H9 (cell line): ENCODE results near the gene PTPDC1. TPM values are rescaled to one million over a fixed set of nuclear protein-coding genes. Genes with fewer than 3 reads are reported as not detected.

Source experiments
- DNase-seq: peaks from one replicate; pipeline ENCODE4 v3.0.0-alpha.2; 2017
- H2AFZ ChIP-seq: one replicate; pipeline ENCODE4 v1.6.1; 2013; ENCODE audit warnings: mild to moderate bottlenecking, low read length, control low read depth, moderate library complexity
- H2AK5ac ChIP-seq: 2 replicates; pipeline ENCODE4 v1.6.1; 2013; ENCODE audit warnings: low read length, control low read depth, mixed read lengths; ENCODE audit not compliant: insufficient read length
- H2BK120ac ChIP-seq: one replicate; pipeline ENCODE4 v1.6.1; 2013; ENCODE audit warnings: low read depth, mild to moderate bottlenecking, low read length, control low read depth, inconsistent platforms; ENCODE audit not compliant: poor library complexity, severe bottlenecking
- H2BK12ac ChIP-seq: 2 replicates; pipeline ENCODE4 v1.6.1; 2013; ENCODE audit warnings: low read length, control low read depth, mixed read lengths, low read depth; ENCODE audit not compliant: insufficient read length
- H2BK15ac ChIP-seq: 2 replicates; pipeline ENCODE4 v1.6.1; 2013; ENCODE audit warnings: low read depth, low read length, control low read depth
- H2BK20ac ChIP-seq: one replicate; pipeline ENCODE4 v1.6.1; 2013; ENCODE audit warnings: low read depth, mild to moderate bottlenecking, low read length, control low read depth, inconsistent platforms; ENCODE audit not compliant: poor library complexity, severe bottlenecking
- H2BK5ac ChIP-seq: 2 replicates; pipeline ENCODE4 v1.6.1; 2013; ENCODE audit warnings: low read length, control low read depth, mixed read lengths; ENCODE audit not compliant: insufficient read length
- H3K14ac ChIP-seq: 2 replicates; pipeline ENCODE4 v1.6.1; 2013; ENCODE audit warnings: low read length, control low read depth; ENCODE audit not compliant: insufficient read depth
- H3K18ac ChIP-seq: 2 replicates; pipeline ENCODE4 v1.6.1; 2013; ENCODE audit warnings: low read depth, mild to moderate bottlenecking, mixed read lengths, low read length, control low read depth; ENCODE audit not compliant: insufficient read length
- H3K23ac ChIP-seq: 2 replicates; pipeline ENCODE4 v1.6.1; 2013; ENCODE audit warnings: low read length, control low read depth, mixed read lengths, low read depth; ENCODE audit not compliant: insufficient read length
- H3K23me2 ChIP-seq: 2 replicates; pipeline ENCODE4 v1.6.1; 2013; ENCODE audit warnings: low read depth, mild to moderate bottlenecking, mixed read lengths, low read length, control low read depth; ENCODE audit not compliant: insufficient read length, poor library complexity, severe bottlenecking
- H3K27ac ChIP-seq: 2 replicates; pipeline ENCODE4 v1.5.1; 2013; ENCODE audit warnings: low read length, control low read depth, mixed read lengths, low read depth; ENCODE audit not compliant: insufficient read length
- H3K27me3 ChIP-seq: 2 replicates; pipeline ENCODE4 v1.6.1; 2013; ENCODE audit warnings: low read length, control low read depth, inconsistent platforms; ENCODE audit not compliant: insufficient read depth
- H3K4ac ChIP-seq: 2 replicates; pipeline ENCODE4 v1.6.1; 2013; ENCODE audit warnings: low read depth, mild to moderate bottlenecking, control low read depth, inconsistent platforms, low read length, moderate library complexity
- H3K4me1 ChIP-seq: 2 replicates; pipeline ENCODE4 v1.6.1; 2013; ENCODE audit warnings: low read length, control low read depth, inconsistent platforms; ENCODE audit not compliant: insufficient read depth
- H3K4me2 ChIP-seq: 2 replicates; pipeline ENCODE4 v1.6.1; 2013; ENCODE audit warnings: low read length, control low read depth, mixed read lengths; ENCODE audit not compliant: insufficient read length, insufficient read depth
- H3K56ac ChIP-seq: 2 replicates; pipeline ENCODE4 v1.6.1; 2013; ENCODE audit warnings: low read depth, mild to moderate bottlenecking, mixed read lengths, low read length, control low read depth; ENCODE audit not compliant: insufficient read length
- H3K79me1 ChIP-seq: 2 replicates; pipeline ENCODE4 v1.6.1; 2013; ENCODE audit warnings: low read depth, mild to moderate bottlenecking, moderate library complexity, low read length, control low read depth, inconsistent platforms; ENCODE audit not compliant: insufficient read depth, poor library complexity, severe bottlenecking
- H3K79me2 ChIP-seq: 2 replicates; pipeline ENCODE4 v1.6.1; 2013; ENCODE audit warnings: low read length, control low read depth, inconsistent platforms; ENCODE audit not compliant: insufficient read depth
- H3K9ac ChIP-seq: 2 replicates; pipeline ENCODE4 v1.6.1; 2013; ENCODE audit warnings: low read length, control low read depth, mixed read lengths; ENCODE audit not compliant: insufficient read length; ENCODE audit errors: extremely low read depth
- H3K9me3 ChIP-seq: one replicate; pipeline ENCODE4 v1.6.1; 2013; ENCODE audit warnings: low read depth, low read length, inconsistent platforms; ENCODE audit not compliant: control insufficient read depth
- H3T11ph ChIP-seq: one replicate; pipeline ENCODE4 v1.6.1; 2013; ENCODE audit warnings: mild to moderate bottlenecking, low read length, control low read depth, inconsistent platforms
- H4K20me1 ChIP-seq: one replicate; pipeline ENCODE4 v1.6.1; 2013; ENCODE audit not compliant: control insufficient read depth, insufficient read length, insufficient read depth
- H4K5ac ChIP-seq: 2 replicates; pipeline ENCODE4 v1.6.1; 2013; ENCODE audit warnings: low read depth, mild to moderate bottlenecking, mixed read lengths, low read length, control low read depth; ENCODE audit not compliant: insufficient read length
- H4K8ac ChIP-seq: replicated peaks from 2 replicates; pipeline ENCODE4 v1.6.1; 2013; ENCODE audit warnings: low read length, control low read depth, mixed read lengths, low read depth; ENCODE audit not compliant: insufficient read length
- H4K91ac ChIP-seq: 2 replicates; pipeline ENCODE4 v1.6.1; 2013; ENCODE audit warnings: low read depth, mild to moderate bottlenecking, moderate library complexity, mixed read lengths, low read length, control low read depth; ENCODE audit not compliant: insufficient read length
- H3K27ac Mint-ChIP-seq, 3 experiments: 2 replicates in 2 of 3; 3 replicates in 1 of 3; pipeline ENCODE4 v1.8.0; 2020 to 2021; ENCODE audit warnings: mixed read lengths in 3 of 3, mild to moderate bottlenecking in 1 of 3, moderate library complexity in 1 of 3
- H3K27me3 Mint-ChIP-seq: 2 replicates; pipeline ENCODE4 v1.8.0; 2021; ENCODE audit warnings: low read depth, mild to moderate bottlenecking, moderate library complexity, mixed read lengths
- H3K36me3 Mint-ChIP-seq, 3 experiments: 2 replicates in 2 of 3; 3 replicates in 1 of 3; pipeline ENCODE4 v1.8.0; 2020 to 2021; ENCODE audit warnings: low read depth in 3 of 3, mixed read lengths in 3 of 3; ENCODE audit not compliant: insufficient read depth in 1 of 3
- H3K4me1 Mint-ChIP-seq, 2 experiments: 2 replicates each; pipeline ENCODE4 v1.8.0; 2020; ENCODE audit warnings: mixed read lengths in 2 of 2
- H3K4me3 Mint-ChIP-seq, 2 experiments: 2 replicates in 1 of 2; 3 replicates in 1 of 2; pipeline ENCODE4 v1.8.0; 2020 to 2021; ENCODE audit warnings: mild to moderate bottlenecking in 2 of 2, mixed read lengths in 2 of 2, moderate library complexity in 1 of 2
- H3K9me3 Mint-ChIP-seq, 2 experiments: 2 replicates in 1 of 2; 3 replicates in 1 of 2; pipeline ENCODE4 v1.8.0; 2020; ENCODE audit warnings: mild to moderate bottlenecking in 2 of 2, mixed read lengths in 2 of 2, moderate library complexity in 1 of 2
- WGBS: extraction: QIAGEN DNeasy Blood & Tissue Kit; methylation state at CpG from one replicate; pipeline ENCODE4 v1.1.7; 2013; ENCODE audit warnings: missing lambda C conversion rate, low lambda C conversion rate, mixed read lengths; ENCODE audit not compliant: insufficient read length; ENCODE audit errors: extremely low coverage; 5-methylcytosine and 5-hydroxymethylcytosine counted together
- total RNA-seq: library from RNA; stranded (reverse); gene quantifications from 2 replicates; pipeline ENCODE4 v1.2.1, GENCODE V29; 2021
- TF ChIP-seq, protein P1 (sequence below): fragments of 200-600 bp; sonication (generic); conservative IDR thresholded peaks from 3 replicates; pipeline ENCODE4 v1.8.0; 2021; ENCODE audit warnings: antibody characterized with exemption, mild to moderate bottlenecking

The PTPDC1 gene
- total RNA-seq, 1 experiment from 2014 or later = 4.8 TPM

DNA sequence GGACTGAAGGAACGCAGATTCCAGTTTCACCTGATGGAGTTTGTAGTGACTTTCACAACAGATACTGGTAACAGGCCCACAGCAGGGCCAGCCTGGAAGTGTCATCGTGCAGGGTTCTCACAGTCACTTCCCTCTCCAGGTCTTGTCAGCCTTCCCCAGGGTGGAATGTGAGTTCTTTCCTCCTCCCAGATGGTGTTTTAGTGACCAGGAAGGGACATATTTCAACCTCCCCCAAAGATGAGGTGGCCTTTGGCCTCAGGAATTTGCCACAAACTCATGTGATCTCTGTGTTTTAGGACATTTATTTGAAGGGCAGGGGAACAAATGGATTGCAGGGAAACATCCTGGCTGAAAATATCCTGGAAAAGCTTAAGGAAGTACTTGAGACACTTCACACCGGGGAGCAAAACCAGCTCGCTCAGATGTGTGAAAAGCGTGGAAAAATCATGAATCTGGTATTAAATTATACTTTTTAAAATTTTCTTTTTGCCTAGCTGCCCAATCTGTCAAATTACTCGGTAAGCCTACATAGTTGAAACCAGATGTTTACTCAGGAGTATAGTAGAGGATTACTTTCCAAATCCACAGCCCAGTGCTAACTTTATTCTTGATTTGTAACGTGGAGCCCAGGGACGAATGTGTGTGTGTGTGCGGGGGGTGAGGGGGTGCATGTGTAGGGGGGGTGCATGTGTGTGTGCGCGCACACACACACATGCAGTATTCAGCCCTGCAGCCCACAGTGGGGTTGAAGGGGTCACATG, 66.8 kb downstream of the PTPDC1 start:
- Mint-ChIP-seq H3K27ac (0 out of 7 replicates have a peak overlapping the region, but pooled peaks of 1 of the 3 experiments have one; percentile 11), H3K27me3 (peaks cover 7% of the 10 kb centered on the region), H3K4me3 (no peak overlapping the region), H3K9me3 (peaks cover 3 to 5% of the 10 kb centered on the region in 2 experiments; a peak in 3 of 5 replicates), H3K4me1 (peaks cover 36% of the 10 kb centered on the region in 2 experiments), H3K36me3 (peaks cover 0 to 6% (median 0%) of the 10 kb centered on the region in 3 experiments; a peak in 2 of 7 replicates)
- no peak overlapping the region for H3K23ac ChIP-seq
- H3K27ac ChIP-seq = no peak overlapping the region
- no peak overlapping the region for H3T11ph ChIP-seq
- DNase-seq = no peak
- H2BK15ac ChIP-seq = no peak overlapping the region
- no peaks in the 10 kb centered on the region for H3K79me2 ChIP-seq
- no peak overlapping the region for H3K4me2 ChIP-seq
- TF ChIP-seq, protein P1, sequence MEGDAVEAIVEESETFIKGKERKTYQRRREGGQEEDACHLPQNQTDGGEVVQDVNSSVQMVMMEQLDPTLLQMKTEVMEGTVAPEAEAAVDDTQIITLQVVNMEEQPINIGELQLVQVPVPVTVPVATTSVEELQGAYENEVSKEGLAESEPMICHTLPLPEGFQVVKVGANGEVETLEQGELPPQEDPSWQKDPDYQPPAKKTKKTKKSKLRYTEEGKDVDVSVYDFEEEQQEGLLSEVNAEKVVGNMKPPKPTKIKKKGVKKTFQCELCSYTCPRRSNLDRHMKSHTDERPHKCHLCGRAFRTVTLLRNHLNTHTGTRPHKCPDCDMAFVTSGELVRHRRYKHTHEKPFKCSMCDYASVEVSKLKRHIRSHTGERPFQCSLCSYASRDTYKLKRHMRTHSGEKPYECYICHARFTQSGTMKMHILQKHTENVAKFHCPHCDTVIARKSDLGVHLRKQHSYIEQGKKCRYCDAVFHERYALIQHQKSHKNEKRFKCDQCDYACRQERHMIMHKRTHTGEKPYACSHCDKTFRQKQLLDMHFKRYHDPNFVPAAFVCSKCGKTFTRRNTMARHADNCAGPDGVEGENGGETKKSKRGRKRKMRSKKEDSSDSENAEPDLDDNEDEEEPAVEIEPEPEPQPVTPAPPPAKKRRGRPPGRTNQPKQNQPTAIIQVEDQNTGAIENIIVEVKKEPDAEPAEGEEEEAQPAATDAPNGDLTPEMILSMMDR = no peak
- no peak overlapping the region for H2BK5ac ChIP-seq
- H4K8ac ChIP-seq = no peak overlapping the region
- WGBS = no CpG with 5 or more reads among the region's 11 CpGs
- H3K4me1 ChIP-seq = peaks cover 18% of the 10 kb centered on the region; the same call in 1 of the 2 replicates
- no peak overlapping the region for H2BK20ac ChIP-seq
- H3K14ac ChIP-seq = no peak overlapping the region; the same call in 1 of the 2 replicates
- no peaks in the 10 kb centered on the region for H4K20me1 ChIP-seq
- no peak overlapping the region for H3K18ac ChIP-seq
- H2BK12ac ChIP-seq = no peak overlapping the region
- no peak overlapping the region for H2AFZ ChIP-seq
- no peak overlapping the region for H4K5ac ChIP-seq
- H3K4ac ChIP-seq = no peak overlapping the region
- no peak overlapping the region for H3K56ac ChIP-seq
- H3K27me3 ChIP-seq = no peaks in the 10 kb centered on the region
- no peaks in the 10 kb centered on the region for H3K79me1 ChIP-seq
- no peak overlapping the region for H4K91ac ChIP-seq
- no peak overlapping the region for H3K9ac ChIP-seq
- H2BK120ac ChIP-seq = no peak overlapping the region
- no peaks in the 10 kb centered on the region for H3K9me3 ChIP-seq
- no peak overlapping the region for H2AK5ac ChIP-seq
- H3K23me2 ChIP-seq = no peaks in the 10 kb centered on the region
